Measurements from ENCODE around the gene MEF2A. TPM values are rescaled to one million over a fixed set of nuclear protein-coding genes. Genes with fewer than 3 reads are reported as not detected.

Gene MEF2A
- polyA plus RNA-seq, 1 experiment, result 34.3 TPM

GRCh38 chr15:99707473-99708270 lies 141.9 kb downstream of the MEF2A start:
- Histone ChIP-seq H3K27me3 (ENCODE audit: control insufficient read depth, insufficient read depth, low read length) (no peaks in the 10 kb centered on the region), H3K4me3 (ENCODE audit: low read depth, low read length) (peak overlapping the region; percentile 10), H3K36me3 (ENCODE audit: control insufficient read depth, insufficient read depth, low read length) (peaks cover 12% of the 10 kb centered on the region)
- TF ChIP-seq CTCF (IDR thresholded peaks at IDR 0.05; ENCODE audit: insufficient read depth, low read depth, low read length), result no peak
- peak; percentile 63 for DNase-seq (ENCODE audit: low read depth)
- ChIA-PET POLR2A (no interaction called here), CTCF (interaction anchor here (0.7 to 1.8 kb wide), 10 partner anchors 22 to 440 kb away, joined by 3 to 8 read pairs (median 4); no protein-coding TSS in a partner anchor)

GRCh38 chr15:99708563-99708962 lies 142.8 kb downstream of the MEF2A start:
- DNase-seq (ENCODE audit: low read depth), result peak; percentile 68
- CTCF ChIA-PET, result interaction anchor here (0.7 to 1.8 kb wide), 9 partner anchors 21 to 441 kb away, joined by 3 to 8 read pairs (median 4); no protein-coding TSS in a partner anchor
- POLR2A ChIA-PET, result interaction anchor here (0.6 kb wide), 1 partner anchor 18 kb away, joined by 3 read pairs; no protein-coding TSS in a partner anchor
- H3K36me3 ChIP-seq (ENCODE audit: control insufficient read depth, insufficient read depth, low read length), result peaks cover 12% of the 10 kb centered on the region
- no peaks in the 10 kb centered on the region for H3K27me3 ChIP-seq (ENCODE audit: control insufficient read depth, insufficient read depth, low read length)
- no peak overlapping the region for H3K4me3 ChIP-seq (ENCODE audit: low read depth, low read length)
- TF ChIP-seq CTCF (IDR thresholded peaks at IDR 0.05; ENCODE audit: insufficient read depth, low read depth, low read length), result no peak

GRCh38 chr15:99709243-99709986 lies 143.6 kb downstream of the MEF2A start:
- Histone ChIP-seq H3K36me3 (ENCODE audit: control insufficient read depth, insufficient read depth, low read length) (peaks cover 12% of the 10 kb centered on the region), H3K4me3 (ENCODE audit: low read depth, low read length) (no peak overlapping the region), H3K27me3 (ENCODE audit: control insufficient read depth, insufficient read depth, low read length) (no peaks in the 10 kb centered on the region)
- POLR2A ChIA-PET, result no interaction called here
- CTCF ChIA-PET, result interaction anchor here (1.0 to 1.6 kb wide), 5 partner anchors 23 to 608 kb away, joined by 3 to 8 read pairs (median 4); no protein-coding TSS in a partner anchor
- TF ChIP-seq CTCF (IDR thresholded peaks at IDR 0.05; ENCODE audit: insufficient read depth, low read depth, low read length), result no peak
- DNase-seq (ENCODE audit: low read depth), result no peak

- no peak for DNase-seq (ENCODE audit: low read depth)
- TF ChIP-seq CTCF (IDR thresholded peaks at IDR 0.05; ENCODE audit: insufficient read depth, low read depth, low read length), result no peak
- Histone ChIP-seq H3K36me3 (ENCODE audit: control insufficient read depth, insufficient read depth, low read length) (peaks cover 14% of the 10 kb centered on the region), H3K27me3 (ENCODE audit: control insufficient read depth, insufficient read depth, low read length) (no peaks in the 10 kb centered on the region), H3K4me3 (ENCODE audit: low read depth, low read length) (no peak overlapping the region)
- ChIA-PET CTCF (no interaction called here), POLR2A (no interaction called here)
These were observed 145.8 kb downstream of the MEF2A start for GRCh38 chr15:99711625-99712024.

GRCh38 chr15:99712415-99712814 lies 146.6 kb downstream of the MEF2A start:
- Histone ChIP-seq H3K27me3 (ENCODE audit: control insufficient read depth, insufficient read depth, low read length) (no peaks in the 10 kb centered on the region), H3K36me3 (ENCODE audit: control insufficient read depth, insufficient read depth, low read length) (peaks cover 14% of the 10 kb centered on the region), H3K4me3 (ENCODE audit: low read depth, low read length) (no peak overlapping the region)
- TF ChIP-seq CTCF (IDR thresholded peaks at IDR 0.05; ENCODE audit: insufficient read depth, low read depth, low read length), result no peak
- no peak for DNase-seq (ENCODE audit: low read depth)
- POLR2A ChIA-PET, result no interaction called here
- CTCF ChIA-PET, result interaction anchor here (0.9 kb wide), 1 partner anchor 14 kb away, joined by 4 read pairs; no protein-coding TSS in a partner anchor

All from BJ (cell line).